Stomach (tissue), 9 donors: ENCODE results near the gene ACACA. TPM values are rescaled to one million over a fixed set of nuclear protein-coding genes. Genes with fewer than 3 reads are reported as not detected.

Experiments
- DNase-seq, 2 donors: peaks; one replicate each; pipeline versions ENCODE4 v3.0.0 to v3.0.0-alpha.2; 2013 to 2019
- H3K27ac ChIP-seq, 5 donors: fragments of 200-600 bp in 4 of 5; sonication (generic) in 4 of 5; one replicate each; pipeline ENCODE4 v1.5.1; 2013 to 2019; ENCODE audit warnings: mild to moderate bottlenecking in 1 of 5, moderate library complexity in 1 of 5
- H3K27me3 ChIP-seq, 3 donors: fragments of 200-600 bp; sonication (generic); one replicate each; pipeline ENCODE4 v1.5.1; 2017 to 2019; ENCODE audit warnings: mixed run types in 1 of 3
- H3K36me3 ChIP-seq, 4 donors: fragments of 200-600 bp; sonication (generic); 1 replicate in 3 of 4; 2 replicates in 1 of 4; pipeline ENCODE4 v1.5.1; 2016 to 2019
- H3K4me1 ChIP-seq, 4 donors: fragments of 200-600 bp; sonication (generic); one replicate each; pipeline ENCODE4 v1.5.1; 2016 to 2019
- H3K4me3 ChIP-seq, 4 donors: fragments of 200-600 bp; sonication (generic) in 3 of 4; one replicate each; pipeline ENCODE4 v1.5.1; 2016 to 2019; ENCODE audit warnings: mild to moderate bottlenecking in 1 of 4
- H3K9me3 ChIP-seq, 4 donors: fragments of 200-600 bp; sonication (generic); one replicate each; pipeline ENCODE4 v1.5.1; 2016 to 2019
- EP300 ChIP-seq: sonication (generic); formaldehyde crosslinking; IDR thresholded peaks from one replicate; pipeline ENCODE4 v1.6.1; 2017; ENCODE audit warnings: antibody characterized with exemption
- POLR2A ChIP-seq, 4 donors: fragments of 450-650 bp; IDR thresholded peaks; one replicate each; pipeline ENCODE4 v1.6.1; 2016; ENCODE audit warnings: antibody characterized with exemption in 4 of 4, control low read depth in 2 of 4, mild to moderate bottlenecking in 1 of 4, moderate library complexity in 1 of 4
- POLR2AphosphoS5 ChIP-seq, 3 donors: sonication (generic); formaldehyde crosslinking; IDR thresholded peaks; one replicate each; pipeline ENCODE4 v1.6.1; 2016; ENCODE audit warnings: antibody characterized with exemption in 3 of 3
- WGBS, 5 donors: extraction: QIAGEN DNeasy Blood & Tissue Kit in 3 of 5; methylation state at CpG; one replicate each; pipeline versions ENCODE4 v1.1.5 to v1.1.7; 2013 to 2018; 5-methylcytosine and 5-hydroxymethylcytosine counted together
- intact Hi-C: fragments of 100-400 bp; cut with DNase I; formaldehyde crosslinking; loops from one replicate; pipeline ENCODE4 v1.15.1; 2023; ENCODE audit warnings: low total_unique reads
- polyA plus RNA-seq, 3 donors: library from polyadenylated mRNA; stranded (reverse); fragments of 200-250 nt; gene quantifications; one replicate each; pipeline ENCODE4 v1.2.3, GENCODE V29; 2013
- total RNA-seq, 5 donors: library from RNA; depleted of rRNA; stranded (reverse); fragments of >200 nt; gene quantifications; one replicate each; pipeline versions ENCODE4 v1.1.0 to v1.2.3, GENCODE V29; 2014 to 2016
- TF ChIP-seq, protein P1 (sequence below), 7 experiments: fragments of 450-650 bp in 4 of 7; fragments of 200-600 bp in 3 of 7; sonication (generic) in 3 of 7; IDR thresholded peaks; one replicate each; pipeline ENCODE4 v1.5.1; 2016 to 2019; ENCODE audit warnings: antibody characterized with exemption in 7 of 7, control low read depth in 2 of 7, mild to moderate bottlenecking in 1 of 7
- donor health status: healthy with polysubstance abuse.
- donor health status: Bipolar disorder and iron deficiency.
- donor health status: healthy.

The ACACA gene
- total and polyA plus RNA-seq, 8 donors, result 9.9 to 59.8 (median 27.7) TPM

DNA sequence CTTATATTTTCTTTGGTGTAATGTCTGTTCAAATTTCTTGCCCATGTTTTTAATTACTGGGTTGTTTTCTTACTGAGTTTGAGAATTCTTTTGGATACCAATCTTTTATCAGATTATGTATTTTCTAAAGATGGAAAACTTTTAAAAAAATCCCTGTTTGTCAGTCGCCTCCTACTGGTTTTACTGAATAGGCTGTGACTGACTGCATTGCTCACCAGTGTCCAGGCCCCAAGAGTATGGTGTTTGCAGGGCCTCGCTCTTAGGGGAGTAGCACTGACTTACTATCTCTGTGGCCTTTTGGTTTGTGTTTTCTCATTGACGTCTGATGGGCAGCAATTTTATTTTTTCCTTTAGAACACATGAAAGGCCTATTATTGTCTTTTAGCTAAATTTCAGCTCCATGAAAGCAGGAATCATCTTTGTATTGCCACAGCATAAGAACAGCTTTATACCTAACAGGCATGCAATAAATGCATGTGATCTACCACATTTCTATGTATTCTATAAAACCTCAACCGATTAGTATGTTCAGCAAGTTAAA is 269.5 kb downstream of the ACACA start:
- H3K27ac ChIP-seq, result no peak overlapping the region
- WGBS, 5 donors, result 54 to 94% (median 88%) methylated on average over 4 of the region's 4 CpGs
- no peaks in the 10 kb centered on the region for H3K27me3 ChIP-seq
- no peak for DNase-seq
- TF ChIP-seq, protein P1, sequence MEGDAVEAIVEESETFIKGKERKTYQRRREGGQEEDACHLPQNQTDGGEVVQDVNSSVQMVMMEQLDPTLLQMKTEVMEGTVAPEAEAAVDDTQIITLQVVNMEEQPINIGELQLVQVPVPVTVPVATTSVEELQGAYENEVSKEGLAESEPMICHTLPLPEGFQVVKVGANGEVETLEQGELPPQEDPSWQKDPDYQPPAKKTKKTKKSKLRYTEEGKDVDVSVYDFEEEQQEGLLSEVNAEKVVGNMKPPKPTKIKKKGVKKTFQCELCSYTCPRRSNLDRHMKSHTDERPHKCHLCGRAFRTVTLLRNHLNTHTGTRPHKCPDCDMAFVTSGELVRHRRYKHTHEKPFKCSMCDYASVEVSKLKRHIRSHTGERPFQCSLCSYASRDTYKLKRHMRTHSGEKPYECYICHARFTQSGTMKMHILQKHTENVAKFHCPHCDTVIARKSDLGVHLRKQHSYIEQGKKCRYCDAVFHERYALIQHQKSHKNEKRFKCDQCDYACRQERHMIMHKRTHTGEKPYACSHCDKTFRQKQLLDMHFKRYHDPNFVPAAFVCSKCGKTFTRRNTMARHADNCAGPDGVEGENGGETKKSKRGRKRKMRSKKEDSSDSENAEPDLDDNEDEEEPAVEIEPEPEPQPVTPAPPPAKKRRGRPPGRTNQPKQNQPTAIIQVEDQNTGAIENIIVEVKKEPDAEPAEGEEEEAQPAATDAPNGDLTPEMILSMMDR (IDR thresholded peaks at IDR 0.05), result no peak
- TF ChIP-seq EP300 (no peak), POLR2AphosphoS5 (IDR thresholded peaks at IDR 0.05) (no peak), POLR2A (IDR thresholded peaks at IDR 0.05) (no peak)
- intact Hi-C loops, result no loop called here
- no peaks in the 10 kb centered on the region for H3K9me3 ChIP-seq
- H3K36me3 ChIP-seq, result peaks cover 0 to 24% (median 16%) of the 10 kb centered on the region in 4 donors
- no peak overlapping the region for H3K4me3 ChIP-seq
- H3K4me1 ChIP-seq, result no peaks in the 10 kb centered on the region

DNA sequence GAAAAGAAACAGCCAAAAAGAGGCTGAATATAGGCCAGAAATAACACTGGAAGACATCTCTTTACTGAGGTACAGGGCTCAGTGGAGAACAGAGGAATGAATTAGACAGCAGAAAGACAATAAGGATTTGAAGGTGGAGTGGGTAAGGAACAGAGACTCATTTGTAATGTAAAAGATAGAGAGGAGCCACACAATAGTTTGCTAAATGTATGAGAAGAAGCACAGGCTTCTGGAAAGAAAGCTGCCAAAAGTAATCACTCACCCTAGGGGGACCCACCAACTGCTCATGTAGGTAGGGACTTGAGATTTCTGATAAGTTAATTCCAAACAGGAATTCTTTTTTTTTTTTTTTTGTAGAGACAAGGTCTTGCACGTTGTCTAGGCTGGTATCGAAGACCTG is 271.1 kb downstream of the ACACA start:
- peaks cover 0 to 20% (median 13%) of the 10 kb centered on the region in 4 donors for H3K36me3 ChIP-seq
- no peak overlapping the region for H3K4me3 ChIP-seq
- WGBS, 5 donors, result 88 to 94% (median 93%) methylated on average over 2 of the region's 2 CpGs
- intact Hi-C loops, result no loop called here
- H3K4me1 ChIP-seq, result no peaks in the 10 kb centered on the region
- H3K27me3 ChIP-seq, result no peaks in the 10 kb centered on the region
- H3K9me3 ChIP-seq, result no peaks in the 10 kb centered on the region
- TF ChIP-seq POLR2A (IDR thresholded peaks at IDR 0.05), result no peak
- TF ChIP-seq, protein P1 (IDR thresholded peaks at IDR 0.05), result no peak
- H3K27ac ChIP-seq, result no peak overlapping the region
- no peak for DNase-seq

DNA sequence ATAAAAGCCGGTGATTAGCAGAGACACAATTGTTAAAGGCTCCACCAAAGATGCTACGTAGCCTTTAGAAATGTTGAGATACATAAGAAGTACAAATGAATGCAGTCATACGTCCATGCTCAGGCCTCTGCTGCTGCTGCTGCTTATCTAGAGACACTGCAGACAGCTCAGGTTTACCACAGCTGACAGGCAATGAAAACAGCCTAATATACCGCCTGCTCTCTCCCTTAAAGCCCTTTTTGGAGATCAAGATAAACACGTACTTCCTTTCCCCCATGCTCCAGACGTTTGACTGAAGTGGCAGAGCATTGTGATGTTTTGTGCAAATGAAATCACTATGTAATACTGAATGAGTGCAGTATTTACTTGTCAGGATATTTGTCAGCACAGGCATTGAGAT is 272.6 kb downstream of the ACACA start:
- no peak overlapping the region for H3K27ac ChIP-seq
- H3K36me3 ChIP-seq, result peaks cover 6 to 30% (median 22%) of the 10 kb centered on the region in 4 donors
- intact Hi-C loops, result no loop called here
- no peaks in the 10 kb centered on the region for H3K9me3 ChIP-seq
- no peaks in the 10 kb centered on the region for H3K27me3 ChIP-seq
- TF ChIP-seq, protein P1 (IDR thresholded peaks at IDR 0.05), result no peak
- TF ChIP-seq EP300 (no peak), POLR2A (IDR thresholded peaks at IDR 0.05) (no peak), POLR2AphosphoS5 (IDR thresholded peaks at IDR 0.05) (no peak)
- 74 to 81% (median 80%) methylated on average over 6 of the region's 6 CpGs for WGBS, 5 donors
- no peak overlapping the region for H3K4me3 ChIP-seq
- H3K4me1 ChIP-seq, result no peaks in the 10 kb centered on the region
- no peak for DNase-seq

- Histone ChIP-seq H3K27me3 (no peaks in the 10 kb centered on the region), H3K27ac (no peak overlapping the region), H3K4me3 (no peak overlapping the region), H3K36me3 (peaks cover 15 to 31% (median 30%) of the 10 kb centered on the region in 4 donors), H3K4me1 (no peaks in the 10 kb centered on the region), H3K9me3 (no peaks in the 10 kb centered on the region)
- WGBS, 5 donors, result 85 to 94% (median 91%) methylated on average over 5 of the region's 5 CpGs
- intact Hi-C loops, result no loop called here
- no peak for DNase-seq
- TF ChIP-seq POLR2AphosphoS5 (IDR thresholded peaks at IDR 0.05) (no peak), POLR2A (IDR thresholded peaks at IDR 0.05) (no peak), EP300 (no peak)
- TF ChIP-seq, protein P1 (IDR thresholded peaks at IDR 0.05), result no peak
These were observed 273.5 kb downstream of the ACACA start for GRCh38 chr17:37133136-37133535.
